ENCODE measurements around the gene PLCD4. TPM values are rescaled to one million over a fixed set of nuclear protein-coding genes. Genes with fewer than 3 reads are reported as not detected.

The PLCD4 gene
- total and polyA plus RNA-seq, 10 of the 15 experiments (the other 5 are each of a cell fraction or from before 2014, with no cell fraction given), result under 0.01 to 1.5 (median 0.23) TPM; not detected in 2

DNA sequence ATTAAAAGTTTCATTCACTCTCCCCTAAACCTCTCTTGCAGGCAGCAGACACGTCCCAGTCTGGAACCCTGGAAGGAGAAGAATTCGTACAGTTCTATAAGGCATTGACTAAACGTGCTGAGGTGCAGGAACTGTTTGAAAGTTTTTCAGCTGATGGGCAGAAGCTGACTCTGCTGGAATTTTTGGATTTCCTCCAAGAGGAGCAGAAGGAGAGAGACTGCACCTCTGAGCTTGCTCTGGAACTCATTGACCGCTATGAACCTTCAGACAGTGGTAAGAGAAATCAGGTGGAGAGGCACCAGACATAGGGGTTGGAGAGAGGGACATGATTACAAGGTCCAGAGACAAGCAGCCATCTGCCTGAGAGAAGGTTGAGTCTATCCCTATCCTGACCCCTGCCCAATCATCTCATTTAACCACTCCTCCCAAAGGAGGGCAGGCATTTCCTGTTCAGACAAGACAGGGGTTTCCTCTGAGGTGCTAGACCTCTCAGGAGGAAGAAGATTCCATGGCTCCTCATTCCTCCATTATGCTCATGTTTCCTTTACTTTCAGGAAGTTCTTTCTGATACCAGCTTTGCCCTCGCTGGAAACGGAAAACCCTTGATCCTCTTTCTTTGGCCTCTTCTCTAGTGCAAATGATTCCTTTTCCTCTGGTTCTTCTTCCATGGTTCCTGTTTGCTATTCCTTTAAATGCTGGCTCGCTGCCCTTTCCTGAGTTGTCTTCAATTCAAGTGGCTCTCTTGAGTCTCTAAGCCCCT, 15.1 kb downstream of the PLCD4 start:
- no peak overlapping the region for H2AFZ ChIP-seq (ENCODE audit: control insufficient read depth, low read depth, low read length)
- ChIA-PET RAD21 (ENCODE audit: unreplicated experiment) (no interaction called here), CTCF (interaction anchor here (0.6 kb wide), 1 partner anchor 312 kb away, joined by 4 read pairs; no protein-coding TSS in a partner anchor), POLR2A (no interaction called here), SMC1A (ENCODE audit: uncharacterized antibody, unreplicated experiment) (no interaction called here)
- no peaks in the 10 kb centered on the region for H3K27me3 ChIP-seq (replicated peaks in 1 of 2; ENCODE audit: control insufficient read depth in 2 of 2, insufficient read depth in 2 of 2, low read length in 1 of 2)
- no peak for FAIRE-seq
- H3K27ac ChIP-seq (ENCODE audit: control insufficient read depth, insufficient read depth), result no peak overlapping the region
- no peaks in the 10 kb centered on the region for H3K36me3 ChIP-seq (ENCODE audit: control insufficient read depth in 2 of 2, insufficient read depth in 2 of 2, low read length in 1 of 2)
- no peaks in the 10 kb centered on the region for H3K4me1 ChIP-seq (ENCODE audit: control insufficient read depth, insufficient read depth, low read length)
- H4K20me1 ChIP-seq (ENCODE audit: control insufficient read depth, insufficient read depth), result no peaks in the 10 kb centered on the region
- H3K9me3 ChIP-seq (replicated peaks; ENCODE audit: control insufficient read depth, insufficient read depth, low read length), result no peaks in the 10 kb centered on the region
- in situ Hi-C loops (cut with MboI), result no loop called here
- no peaks in the 10 kb centered on the region for H3K79me2 ChIP-seq (ENCODE audit: control insufficient read depth, insufficient read depth, low read length)
- no peak for ATAC-seq
- no peak for TF ChIP-seq PAX8 (IDR thresholded peaks at IDR 0.05)
- TF ChIP-seq TCF3 (IDR thresholded peaks at IDR 0.05; ENCODE audit: borderline replicate concordance, insufficient read depth, low read depth, low read length), result no peak
- TF ChIP-seq, protein P1, sequence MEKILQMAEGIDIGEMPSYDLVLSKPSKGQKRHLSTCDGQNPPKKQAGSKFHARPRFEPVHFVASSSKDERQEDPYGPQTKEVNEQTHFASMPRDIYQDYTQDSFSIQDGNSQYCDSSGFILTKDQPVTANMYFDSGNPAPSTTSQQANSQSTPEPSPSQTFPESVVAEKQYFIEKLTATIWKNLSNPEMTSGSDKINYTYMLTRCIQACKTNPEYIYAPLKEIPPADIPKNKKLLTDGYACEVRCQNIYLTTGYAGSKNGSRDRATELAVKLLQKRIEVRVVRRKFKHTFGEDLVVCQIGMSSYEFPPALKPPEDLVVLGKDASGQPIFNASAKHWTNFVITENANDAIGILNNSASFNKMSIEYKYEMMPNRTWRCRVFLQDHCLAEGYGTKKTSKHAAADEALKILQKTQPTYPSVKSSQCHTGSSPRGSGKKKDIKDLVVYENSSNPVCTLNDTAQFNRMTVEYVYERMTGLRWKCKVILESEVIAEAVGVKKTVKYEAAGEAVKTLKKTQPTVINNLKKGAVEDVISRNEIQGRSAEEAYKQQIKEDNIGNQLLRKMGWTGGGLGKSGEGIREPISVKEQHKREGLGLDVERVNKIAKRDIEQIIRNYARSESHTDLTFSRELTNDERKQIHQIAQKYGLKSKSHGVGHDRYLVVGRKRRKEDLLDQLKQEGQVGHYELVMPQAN (conservative IDR thresholded peaks at IDR 0.05), result no peak
- TF ChIP-seq NFYA (IDR thresholded peaks at IDR 0.05; ENCODE audit: borderline replicate concordance, low read depth, low read length), result no peak
- no peak for TF ChIP-seq CBFB (IDR thresholded peaks at IDR 0.05; ENCODE audit: low read depth)
- no peak for TF ChIP-seq SMC3 (IDR thresholded peaks at IDR 0.05; ENCODE audit: borderline replicate concordance, low read length)
- no peak for TF ChIP-seq LARP7 (IDR thresholded peaks at IDR 0.05)
- intact Hi-C loops (cut with micrococcal nuclease; ENCODE audit: unreplicated experiment), result no loop called here
- 36% methylated on average over 7 of the region's 7 CpGs for whole genome bisulfite sequencing (ENCODE audit: insufficient coverage, insufficient replicate concordance, low lambda C conversion rate, missing lambda C conversion rate)
- no peak overlapping the region for H3K9ac ChIP-seq (ENCODE audit: control insufficient read depth, insufficient read depth, low read length)
- BruUV-seq (replicated peaks), result no TSS peak
- no peak overlapping the region for H3K4me3 ChIP-seq
- no peak for DNase-seq (ENCODE audit: low read depth, low spot score)
- no peak overlapping the region for H3K4me2 ChIP-seq (ENCODE audit: control insufficient read depth, insufficient read depth)

All from GM12878 (cell line).